ENCODE measurements around the gene DPM3.

The DPM3 gene

GRCh38 chr1:155123801-155124200 lies 16.5 kb downstream of the DPM3 start:
- no peak for TF ChIP-seq FOXP2 (optimal IDR thresholded peaks at IDR 0.05; ENCODE audit: borderline replicate concordance, extremely low read depth, extremely low read length, insufficient read depth)
- TF ChIP-seq TAF1 (IDR thresholded peaks at IDR 0.05; ENCODE audit: borderline replicate concordance, insufficient read depth, low read length), result no peak
- TF ChIP-seq POLR2AphosphoS5 (IDR thresholded peaks at IDR 0.05; ENCODE audit: low read depth, low read length), result no peak
- no peak for TF ChIP-seq SIN3A (IDR thresholded peaks at IDR 0.05; ENCODE audit: borderline replicate concordance, insufficient read depth, low read length)
- TF ChIP-seq REST (IDR thresholded peaks at IDR 0.05; ENCODE audit: insufficient read depth in 1 of 2, low read depth in 2 of 2, low read length in 2 of 2), result no peak

GRCh38 chr1:155122308-155122707 lies 18.0 kb downstream of the DPM3 start:
- TF ChIP-seq FOXP2 (optimal IDR thresholded peaks at IDR 0.05; ENCODE audit: borderline replicate concordance, extremely low read depth, extremely low read length, insufficient read depth) (no peak), SIN3A (IDR thresholded peaks at IDR 0.05; ENCODE audit: borderline replicate concordance, insufficient read depth, low read length) (no peak), POLR2AphosphoS5 (IDR thresholded peaks at IDR 0.05; ENCODE audit: low read depth, low read length) (no peak), TAF1 (IDR thresholded peaks at IDR 0.05; ENCODE audit: borderline replicate concordance, insufficient read depth, low read length) (no peak), REST (IDR thresholded peaks at IDR 0.05; ENCODE audit: insufficient read depth in 1 of 2, low read depth in 2 of 2, low read length in 2 of 2) (no peak)

GRCh38 chr1:155121249-155121648 lies 19.1 kb downstream of the DPM3 start:
- TF ChIP-seq TAF1 (IDR thresholded peaks at IDR 0.05; ENCODE audit: borderline replicate concordance, insufficient read depth, low read length), result no peak
- no peak for TF ChIP-seq REST (IDR thresholded peaks at IDR 0.05; ENCODE audit: insufficient read depth in 1 of 2, low read depth in 2 of 2, low read length in 2 of 2)
- no peak for TF ChIP-seq SIN3A (IDR thresholded peaks at IDR 0.05; ENCODE audit: borderline replicate concordance, insufficient read depth, low read length)
- no peak for TF ChIP-seq FOXP2 (optimal IDR thresholded peaks at IDR 0.05; ENCODE audit: borderline replicate concordance, extremely low read depth, extremely low read length, insufficient read depth)
- TF ChIP-seq POLR2AphosphoS5 (IDR thresholded peaks at IDR 0.05; ENCODE audit: low read depth, low read length), result no peak

GRCh38 chr1:155120253-155120652 lies 20.1 kb downstream of the DPM3 start:
- TF ChIP-seq REST (IDR thresholded peaks at IDR 0.05; ENCODE audit: insufficient read depth in 1 of 2, low read depth in 2 of 2, low read length in 2 of 2) (no peak), SIN3A (IDR thresholded peaks at IDR 0.05; ENCODE audit: borderline replicate concordance, insufficient read depth, low read length) (no peak), TAF1 (IDR thresholded peaks at IDR 0.05; ENCODE audit: borderline replicate concordance, insufficient read depth, low read length) (no peak), FOXP2 (optimal IDR thresholded peaks at IDR 0.05; ENCODE audit: borderline replicate concordance, extremely low read depth, extremely low read length, insufficient read depth) (no peak), POLR2AphosphoS5 (IDR thresholded peaks at IDR 0.05; ENCODE audit: low read depth, low read length) (no peak)

GRCh38 chr1:155117610-155118009 lies 22.7 kb downstream of the DPM3 start:
- TF ChIP-seq REST (IDR thresholded peaks at IDR 0.05; ENCODE audit: insufficient read depth in 1 of 2, low read depth in 2 of 2, low read length in 2 of 2), result no peak
- no peak for TF ChIP-seq TAF1 (IDR thresholded peaks at IDR 0.05; ENCODE audit: borderline replicate concordance, insufficient read depth, low read length)
- no peak for TF ChIP-seq SIN3A (IDR thresholded peaks at IDR 0.05; ENCODE audit: borderline replicate concordance, insufficient read depth, low read length)
- no peak for TF ChIP-seq FOXP2 (optimal IDR thresholded peaks at IDR 0.05; ENCODE audit: borderline replicate concordance, extremely low read depth, extremely low read length, insufficient read depth)
- TF ChIP-seq POLR2AphosphoS5 (IDR thresholded peaks at IDR 0.05; ENCODE audit: low read depth, low read length), result no peak

Measured in PFSK-1 (cell line).